ENCODE measurements around the gene ADCY7. TPM values are rescaled to one million over a fixed set of nuclear protein-coding genes. Genes with fewer than 3 reads are reported as not detected.

ADCY7 gene
- total RNA-seq, 1 experiment from 2014 or later = 5.9 TPM

DNA sequence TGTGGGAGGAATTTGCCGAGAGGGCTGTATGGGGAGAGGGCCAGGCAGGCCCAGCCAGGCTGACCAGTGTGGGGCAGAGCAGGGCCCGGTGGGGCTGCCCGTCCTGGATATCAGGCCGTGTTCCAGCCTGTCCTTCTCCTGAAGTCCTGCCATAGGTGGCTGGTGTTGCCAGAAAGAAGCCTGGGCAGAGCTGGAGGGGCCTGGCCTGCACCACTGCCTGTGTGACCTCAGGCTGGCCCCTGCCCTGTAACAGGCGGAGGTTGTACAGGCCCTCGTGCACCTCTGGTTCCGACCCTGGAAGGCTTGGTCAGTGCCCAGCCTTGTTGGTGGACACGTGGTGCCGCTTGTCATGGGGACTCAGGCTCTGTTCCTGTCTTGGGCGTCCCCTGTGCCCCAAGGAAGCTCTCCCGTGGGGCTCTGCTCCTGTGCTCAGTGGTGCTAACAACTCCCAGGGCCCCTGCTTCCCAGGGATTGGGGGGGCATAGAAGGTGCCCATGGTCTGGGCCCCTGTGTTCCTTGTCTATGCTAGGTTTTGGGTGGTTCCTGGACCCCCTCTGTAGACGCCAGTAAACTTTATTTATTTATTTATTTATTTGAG is 33.3 kb downstream of the ADCY7 start (continued):
- TF ChIP-seq FOXP4 (CRISPR knock-in tag; IDR thresholded peaks at IDR 0.05) (no peak), ESRRA (CRISPR knock-in tag; IDR thresholded peaks at IDR 0.05; ENCODE audit: borderline replicate concordance) (no peak), CDX4 (CRISPR knock-in tag; IDR thresholded peaks at IDR 0.05; ENCODE audit: borderline replicate concordance) (no peak), JAZF1 (CRISPR knock-in tag; IDR thresholded peaks at IDR 0.05) (no peak)

DNA sequence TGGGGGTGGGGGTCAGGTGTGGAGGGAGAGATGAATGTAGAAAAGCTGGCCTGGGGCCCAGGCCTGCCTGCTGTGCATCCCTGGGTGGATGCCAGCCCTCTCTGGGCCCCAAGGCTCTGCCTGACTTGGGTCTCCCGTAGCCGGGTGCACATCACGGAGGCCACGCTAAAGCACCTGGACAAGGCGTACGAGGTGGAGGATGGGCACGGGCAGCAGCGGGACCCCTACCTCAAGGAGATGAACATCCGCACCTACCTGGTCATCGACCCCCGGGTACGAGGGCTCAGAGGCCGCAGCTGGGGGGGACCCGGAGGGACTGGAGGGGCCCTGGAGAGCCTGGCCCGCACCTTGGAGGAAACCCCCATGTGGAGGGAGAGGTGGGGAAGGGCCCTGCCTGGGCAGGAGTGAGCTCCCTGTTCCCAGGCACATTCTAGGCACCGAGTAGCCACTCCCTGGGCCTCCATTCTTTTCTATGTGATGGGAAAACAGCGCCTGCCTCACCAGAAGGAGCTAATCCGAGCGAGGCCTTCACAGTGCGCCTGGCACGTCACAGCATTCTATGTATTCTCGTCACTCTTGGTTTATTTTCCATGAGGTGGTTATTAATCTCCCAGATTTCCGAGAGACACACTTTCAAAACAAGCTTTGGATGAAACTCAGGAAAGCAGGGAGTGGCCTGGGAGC is 34.7 kb downstream of the ADCY7 start:
- Mint-ChIP-seq H3K27me3 (ENCODE audit: low read depth) (no peaks in the 10 kb centered on the region), H3K9me3 (no peaks in the 10 kb centered on the region), H3K4me3 (no peak overlapping the region), H3K27ac (no peak overlapping the region), H3K36me3 (no peaks in the 10 kb centered on the region), H3K4me1 (peaks cover 5% of the 10 kb centered on the region; the same call in 1 of the 2 replicates)
- CTCF ChIA-PET = no interaction called here
- no peak for TF ChIP-seq EMX1 (CRISPR knock-in tag; IDR thresholded peaks at IDR 0.05)
- TF ChIP-seq, protein P1, sequence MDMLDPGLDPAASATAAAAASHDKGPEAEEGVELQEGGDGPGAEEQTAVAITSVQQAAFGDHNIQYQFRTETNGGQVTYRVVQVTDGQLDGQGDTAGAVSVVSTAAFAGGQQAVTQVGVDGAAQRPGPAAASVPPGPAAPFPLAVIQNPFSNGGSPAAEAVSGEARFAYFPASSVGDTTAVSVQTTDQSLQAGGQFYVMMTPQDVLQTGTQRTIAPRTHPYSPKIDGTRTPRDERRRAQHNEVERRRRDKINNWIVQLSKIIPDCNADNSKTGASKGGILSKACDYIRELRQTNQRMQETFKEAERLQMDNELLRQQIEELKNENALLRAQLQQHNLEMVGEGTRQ (CRISPR knock-in tag; IDR thresholded peaks at IDR 0.05) = no peak
- TF ChIP-seq, protein P2, sequence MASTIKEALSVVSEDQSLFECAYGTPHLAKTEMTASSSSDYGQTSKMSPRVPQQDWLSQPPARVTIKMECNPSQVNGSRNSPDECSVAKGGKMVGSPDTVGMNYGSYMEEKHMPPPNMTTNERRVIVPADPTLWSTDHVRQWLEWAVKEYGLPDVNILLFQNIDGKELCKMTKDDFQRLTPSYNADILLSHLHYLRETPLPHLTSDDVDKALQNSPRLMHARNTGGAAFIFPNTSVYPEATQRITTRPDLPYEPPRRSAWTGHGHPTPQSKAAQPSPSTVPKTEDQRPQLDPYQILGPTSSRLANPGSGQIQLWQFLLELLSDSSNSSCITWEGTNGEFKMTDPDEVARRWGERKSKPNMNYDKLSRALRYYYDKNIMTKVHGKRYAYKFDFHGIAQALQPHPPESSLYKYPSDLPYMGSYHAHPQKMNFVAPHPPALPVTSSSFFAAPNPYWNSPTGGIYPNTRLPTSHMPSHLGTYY (CRISPR knock-in tag; IDR thresholded peaks at IDR 0.05) = no peak
- TF ChIP-seq AFF4 (CRISPR knock-in tag; IDR thresholded peaks at IDR 0.05; ENCODE audit: borderline replicate concordance) = no peak
- no peak for TF ChIP-seq ARID4B (CRISPR knock-in tag; IDR thresholded peaks at IDR 0.05; ENCODE audit: borderline replicate concordance)
- TF ChIP-seq HMGXB4 (CRISPR knock-in tag; IDR thresholded peaks at IDR 0.05) = no peak
- no peak for TF ChIP-seq ELF4 (CRISPR knock-in tag; IDR thresholded peaks at IDR 0.05; ENCODE audit: low read depth)
- TF ChIP-seq ATF2 (CRISPR knock-in tag; IDR thresholded peaks at IDR 0.05; ENCODE audit: borderline replicate concordance, low read depth) = no peak
- no peak for TF ChIP-seq ZNF396 (CRISPR knock-in tag; IDR thresholded peaks at IDR 0.05; ENCODE audit: borderline replicate concordance)
- no peak for TF ChIP-seq TEAD1 (CRISPR knock-in tag; IDR thresholded peaks at IDR 0.05)
- no peak for TF ChIP-seq PRRX2 (CRISPR knock-in tag; IDR thresholded peaks at IDR 0.05)
- no peak for TF ChIP-seq MYBL2 (CRISPR knock-in tag; IDR thresholded peaks at IDR 0.05)
- no peak for TF ChIP-seq NFYB (CRISPR knock-in tag; conservative IDR thresholded peaks at IDR 0.05; ENCODE audit: low read depth)
- TF ChIP-seq HMGA2 (CRISPR knock-in tag; IDR thresholded peaks at IDR 0.05) = no peak
- ATAC-seq (no peak), DNase-seq (ENCODE audit: low spot score) (no peak)
- POLR2A ChIA-PET = no interaction called here

Measured in WTC11 (cell line).